Testis (tissue), 3 donors: ENCODE measurements around the gene MYF6. TPM values are rescaled to one million over a fixed set of nuclear protein-coding genes. Genes with fewer than 3 reads are reported as not detected.

Source experiments
- DNase-seq: peaks from one replicate; pipeline ENCODE4 v3.0.0-alpha.2; 2019
- H3K27ac ChIP-seq, 2 donors: fragments of 200-600 bp; sonication (generic); one replicate each; pipeline ENCODE4 v1.5.1; 2019
- H3K27me3 ChIP-seq: fragments of 200-600 bp; sonication (generic); one replicate; pipeline ENCODE4 v1.5.1; 2019
- H3K36me3 ChIP-seq: fragments of 200-600 bp; sonication (generic); one replicate; pipeline ENCODE4 v1.5.1; 2017; ENCODE audit warnings: low read depth; ENCODE audit errors: missing control alignments
- H3K4me1 ChIP-seq: fragments of 200-600 bp; sonication (generic); one replicate; pipeline ENCODE4 v1.5.1; 2019
- H3K4me3 ChIP-seq, 2 donors: fragments of 200-600 bp; sonication (generic); one replicate each; pipeline ENCODE4 v1.5.1; 2017 to 2019
- H3K9me3 ChIP-seq: fragments of 200-600 bp; sonication (generic); one replicate; pipeline ENCODE4 v1.5.1; 2017
- POLR2A ChIP-seq: fragments of 450-650 bp; IDR thresholded peaks from one replicate; pipeline ENCODE4 v1.6.1; 2017; ENCODE audit warnings: antibody characterized with exemption, mild to moderate bottlenecking, moderate library complexity
- WGBS, 2 donors: methylation state at CpG; one replicate each; pipeline ENCODE4 v1.1.5; 2018; 5-methylcytosine and 5-hydroxymethylcytosine counted together
- intact Hi-C: fragments of 100-400 bp; cut with DNase I; formaldehyde crosslinking; loops from one replicate; pipeline ENCODE4 v1.15.1; 2023; ENCODE audit warnings: low total_unique reads
- polyA plus RNA-seq: library from polyadenylated mRNA; stranded (reverse); fragments of 350-450 nt; fragmentation: Illumina TruSeq; extraction: RNeasy Lipid Tissue Mini Kit (QIAGEN cat#74804); gene quantifications from one replicate; pipeline ENCODE4 v1.2.3, GENCODE V29; 2014; ENCODE audit warnings: low read depth, low replicate concordance; ENCODE audit not compliant: insufficient read depth
- total RNA-seq, 2 donors: library from RNA; depleted of rRNA; stranded (reverse); fragments of >200 nt; gene quantifications; one replicate each; pipeline ENCODE4 v1.2.3, GENCODE V29; 2016
- TF ChIP-seq, protein P1 (sequence below), 3 experiments: fragments of 450-650 bp in 2 of 3; fragments of 200-600 bp in 1 of 3; sonication (generic) in 1 of 3; IDR thresholded peaks; one replicate each; pipeline ENCODE4 v1.5.1; 2016 to 2019; ENCODE audit warnings: antibody characterized with exemption in 3 of 3, mild to moderate bottlenecking in 2 of 3, moderate library complexity in 1 of 3

MYF6 gene
- total and polyA plus RNA-seq, 3 donors from 2014 or later: 2.1 TPM; not detected in 2

DNA sequence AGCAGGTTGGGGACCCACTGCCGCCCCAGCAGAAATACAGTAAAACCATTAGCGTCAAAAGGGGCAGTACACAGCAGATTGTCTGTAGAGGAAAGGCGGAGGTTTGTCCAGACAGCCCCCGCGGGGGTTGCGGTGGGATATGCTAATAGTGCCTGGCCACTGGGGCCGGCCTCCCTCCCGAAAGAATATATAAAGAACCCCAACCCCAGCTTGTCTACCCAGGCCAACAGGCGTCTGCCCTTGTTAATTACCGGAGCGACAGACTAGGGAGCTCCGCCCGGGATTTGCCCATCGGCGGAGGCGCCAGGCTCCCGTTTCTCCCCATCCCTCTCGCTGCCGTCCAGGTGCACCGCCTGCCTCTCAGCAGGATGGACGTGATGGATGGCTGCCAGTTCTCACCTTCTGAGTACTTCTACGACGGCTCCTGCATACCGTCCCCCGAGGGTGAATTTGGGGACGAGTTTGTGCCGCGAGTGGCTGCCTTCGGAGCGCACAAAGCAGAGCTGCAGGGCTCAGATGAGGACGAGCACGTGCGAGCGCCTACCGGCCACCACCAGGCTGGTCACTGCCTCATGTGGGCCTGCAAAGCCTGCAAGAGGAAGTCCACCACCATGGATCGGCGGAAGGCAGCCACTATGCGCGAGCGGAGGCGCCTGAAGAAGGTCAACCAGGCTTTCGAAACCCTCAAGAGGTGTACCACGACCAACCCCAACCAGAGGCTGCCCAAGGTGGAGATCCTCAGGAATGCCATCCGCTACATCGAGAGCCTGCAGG is 9.4 kb downstream of the MYF6 start, which contains the start of gene MYF5:
Gene MYF5 (plus strand): TSS at position 217 of the 774 bp plus-strand sequence. CDS start 152 bp downstream, at position 369.
- no peaks in the 10 kb centered on the region for H3K36me3 ChIP-seq
- no peaks in the 10 kb centered on the region for H3K4me1 ChIP-seq
- no peak for DNase-seq
- no peaks in the 10 kb centered on the region for H3K27me3 ChIP-seq
- peak within 1 kb of the TSS in 1 of 2 donors; percentile 3 for H3K4me3 ChIP-seq
- intact Hi-C loops: no loop called here
- TF ChIP-seq, protein P1, sequence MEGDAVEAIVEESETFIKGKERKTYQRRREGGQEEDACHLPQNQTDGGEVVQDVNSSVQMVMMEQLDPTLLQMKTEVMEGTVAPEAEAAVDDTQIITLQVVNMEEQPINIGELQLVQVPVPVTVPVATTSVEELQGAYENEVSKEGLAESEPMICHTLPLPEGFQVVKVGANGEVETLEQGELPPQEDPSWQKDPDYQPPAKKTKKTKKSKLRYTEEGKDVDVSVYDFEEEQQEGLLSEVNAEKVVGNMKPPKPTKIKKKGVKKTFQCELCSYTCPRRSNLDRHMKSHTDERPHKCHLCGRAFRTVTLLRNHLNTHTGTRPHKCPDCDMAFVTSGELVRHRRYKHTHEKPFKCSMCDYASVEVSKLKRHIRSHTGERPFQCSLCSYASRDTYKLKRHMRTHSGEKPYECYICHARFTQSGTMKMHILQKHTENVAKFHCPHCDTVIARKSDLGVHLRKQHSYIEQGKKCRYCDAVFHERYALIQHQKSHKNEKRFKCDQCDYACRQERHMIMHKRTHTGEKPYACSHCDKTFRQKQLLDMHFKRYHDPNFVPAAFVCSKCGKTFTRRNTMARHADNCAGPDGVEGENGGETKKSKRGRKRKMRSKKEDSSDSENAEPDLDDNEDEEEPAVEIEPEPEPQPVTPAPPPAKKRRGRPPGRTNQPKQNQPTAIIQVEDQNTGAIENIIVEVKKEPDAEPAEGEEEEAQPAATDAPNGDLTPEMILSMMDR (IDR thresholded peaks at IDR 0.05): no peak
- TF ChIP-seq POLR2A: no peak
- H3K27ac ChIP-seq: no peak within 1 kb of the TSS
- WGBS, 2 donors: 21 to 30% methylated on average over 19 to 45 of the region's 45 CpGs
- H3K9me3 ChIP-seq: no peaks in the 10 kb centered on the region

DNA sequence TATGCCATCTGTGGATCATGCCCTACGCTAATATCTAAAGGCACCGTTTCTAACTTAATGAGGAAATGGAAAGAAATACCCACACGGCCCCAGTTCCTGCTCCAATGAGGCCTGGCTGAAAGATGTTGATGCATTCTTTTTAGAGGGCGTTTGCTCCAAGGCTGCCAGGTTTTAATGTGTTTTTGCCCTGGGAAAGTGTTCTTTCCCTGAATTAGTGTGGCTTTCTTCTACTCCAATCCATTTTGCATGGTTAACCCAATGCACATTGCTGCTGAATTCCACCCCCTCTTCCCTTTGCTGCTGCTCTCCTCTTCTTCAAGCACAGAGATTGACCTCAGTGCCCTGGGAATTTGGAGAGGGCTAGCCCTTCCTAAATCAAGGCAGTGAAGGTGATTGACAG is 10.4 kb downstream of the MYF6 start:
- Histone ChIP-seq H3K27ac (no peak overlapping the region), H3K4me3 (no peak overlapping the region), H3K36me3 (no peaks in the 10 kb centered on the region), H3K4me1 (no peaks in the 10 kb centered on the region), H3K9me3 (no peaks in the 10 kb centered on the region), H3K27me3 (no peaks in the 10 kb centered on the region)
- DNase-seq: no peak
- intact Hi-C loops: no loop called here
- 67% methylated on average over 4 of the region's 4 CpGs for WGBS, 2 donors
- TF ChIP-seq, protein P1 (IDR thresholded peaks at IDR 0.05): no peak
- no peak for TF ChIP-seq POLR2A

DNA sequence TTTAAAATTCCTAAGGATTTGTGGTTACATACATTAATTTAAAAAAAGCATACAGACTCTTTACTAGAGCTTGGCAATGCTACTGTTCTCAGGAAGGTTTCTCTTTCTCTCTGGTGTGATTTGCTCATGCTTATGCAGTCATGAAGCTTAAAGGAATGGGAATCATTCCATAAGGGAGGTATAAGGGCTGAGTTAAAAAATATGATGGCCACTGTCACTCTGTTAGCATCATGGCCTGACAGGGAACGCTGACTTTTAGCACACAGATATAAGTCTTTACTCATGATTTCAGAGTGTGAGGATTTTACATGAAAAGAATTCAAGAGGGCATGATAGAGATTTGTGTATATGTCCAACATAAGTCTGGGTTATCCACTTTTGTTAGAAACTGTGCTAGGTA is 13.1 kb downstream of the MYF6 start:
- H3K36me3 ChIP-seq: no peaks in the 10 kb centered on the region
- no peak overlapping the region for H3K4me3 ChIP-seq
- WGBS, 2 donors: 72 to 89% methylated on average over 1 of the region's 1 CpG
- H3K27me3 ChIP-seq: no peaks in the 10 kb centered on the region
- H3K27ac ChIP-seq: no peak overlapping the region
- intact Hi-C loops: no loop called here
- DNase-seq: no peak
- H3K9me3 ChIP-seq: no peaks in the 10 kb centered on the region
- no peak for TF ChIP-seq POLR2A
- TF ChIP-seq, protein P1 (IDR thresholded peaks at IDR 0.05): no peak
- H3K4me1 ChIP-seq: no peaks in the 10 kb centered on the region

DNA sequence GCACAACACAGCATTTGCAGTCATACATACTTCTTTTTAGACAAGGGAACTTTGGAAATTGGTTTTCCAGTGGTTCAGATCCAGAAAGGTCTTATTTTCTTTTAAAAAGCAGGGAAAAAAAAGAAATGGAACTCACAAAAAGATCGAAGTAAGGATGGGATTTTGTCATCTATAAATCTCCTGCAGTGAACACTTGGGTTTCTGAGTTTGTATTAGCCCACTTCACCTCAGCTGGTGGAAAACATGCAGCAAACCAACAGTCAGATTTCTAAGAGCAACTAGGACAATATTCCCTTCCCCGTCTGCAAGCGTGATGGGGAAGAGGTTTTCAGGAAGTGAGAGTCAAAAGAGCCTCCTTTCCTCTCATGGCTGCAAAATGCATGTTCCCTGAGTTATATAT is 13.9 kb downstream of the MYF6 start:
- no peaks in the 10 kb centered on the region for H3K9me3 ChIP-seq
- no peak for TF ChIP-seq POLR2A
- TF ChIP-seq, protein P1 (IDR thresholded peaks at IDR 0.05): no peak
- H3K27ac ChIP-seq: no peak overlapping the region
- DNase-seq: no peak
- 82 to 87% methylated on average over 3 of the region's 3 CpGs for WGBS, 2 donors
- H3K27me3 ChIP-seq: no peaks in the 10 kb centered on the region
- H3K36me3 ChIP-seq: no peaks in the 10 kb centered on the region
- H3K4me3 ChIP-seq: no peak overlapping the region
- no peaks in the 10 kb centered on the region for H3K4me1 ChIP-seq
- intact Hi-C loops: no loop called here
